HG03342 (cell line): ENCODE measurements around the gene FKBP1C.

Experiments
- ATAC-seq: cut with Tn5 transposase; IDR thresholded peaks from one replicate; pipeline ENCODE4 v1.9.1; 2021; ENCODE audit warnings: mild to moderate bottlenecking, moderate library complexity; ENCODE audit not compliant: unreplicated experiment

FKBP1C gene

DNA sequence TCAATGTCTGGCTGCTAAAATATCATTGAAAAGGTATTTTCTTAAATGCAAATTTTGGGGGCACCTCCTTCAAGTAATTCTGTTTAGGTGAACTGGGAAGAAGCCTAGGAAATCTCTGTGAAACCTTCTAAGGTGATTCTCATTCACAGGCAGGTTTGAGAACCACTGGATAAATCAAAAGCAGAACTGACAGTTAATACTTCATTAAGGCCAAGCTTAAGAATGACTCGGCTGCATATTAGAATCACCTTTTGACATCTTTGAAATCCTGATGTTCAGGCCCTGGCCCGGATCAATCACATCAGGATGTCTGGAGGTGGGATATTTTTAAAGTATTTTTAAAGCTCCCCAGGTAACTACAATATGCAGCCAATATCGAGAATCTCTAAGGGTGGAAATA is 50.6 kb downstream of the FKBP1C start:
- no peak for ATAC-seq
